ENCODE results near the gene PDE4B. TPM values are rescaled to one million over a fixed set of nuclear protein-coding genes. Genes with fewer than 3 reads are reported as not detected.

The PDE4B gene
- total and polyA plus RNA-seq, 9 of the 15 experiments (the other 6 are each of a cell fraction or from before 2014, with no cell fraction given): 0.09 TPM; not detected in 8

DNA sequence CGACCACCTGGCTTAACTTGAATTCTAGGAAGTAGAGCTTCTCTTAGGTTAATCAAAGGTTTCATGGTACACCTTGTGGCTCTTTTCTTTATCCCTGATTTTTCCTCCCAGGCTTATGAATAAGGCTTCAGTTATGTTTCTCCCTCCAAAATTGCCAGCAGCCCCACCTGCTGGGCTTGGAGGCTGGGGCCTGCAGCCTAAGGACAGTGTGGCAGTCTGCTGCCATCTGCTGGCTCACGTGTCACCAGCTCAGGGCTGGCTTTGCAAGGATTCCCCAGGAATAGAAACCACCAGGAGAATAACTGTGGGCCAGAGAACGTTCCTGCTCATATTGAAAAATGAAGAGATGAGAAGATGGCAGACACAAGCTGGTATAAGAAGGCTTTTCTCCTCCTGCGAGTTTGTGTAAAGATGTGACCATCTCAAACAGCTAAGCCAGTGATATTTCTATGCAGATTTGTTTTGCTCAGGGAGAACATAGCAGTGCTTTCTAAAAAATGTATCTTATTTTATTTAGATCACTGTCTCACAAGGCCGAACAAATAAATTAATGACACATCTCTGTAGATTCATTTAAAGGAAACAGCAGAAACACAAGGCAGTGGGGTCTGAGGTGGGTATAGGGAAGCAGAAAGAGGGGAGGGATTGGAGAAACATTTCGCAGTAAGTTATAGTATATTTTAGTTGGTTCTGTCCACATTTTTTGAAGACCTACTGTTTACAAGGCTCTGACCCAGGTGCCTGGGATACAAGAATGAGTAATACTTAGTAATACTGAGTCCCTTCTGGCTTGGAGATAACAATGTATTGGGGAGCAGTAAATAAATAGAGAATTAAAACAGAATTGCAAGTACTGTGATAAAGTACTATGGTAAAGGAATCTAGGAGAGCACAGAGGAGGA, 450.2 kb downstream of the PDE4B start:
- H4K20me1 ChIP-seq (replicated peaks; ENCODE audit: control insufficient read depth, insufficient read depth, low read length): no peaks in the 10 kb centered on the region
- H3K4me2 ChIP-seq (ENCODE audit: insufficient read depth, low read length): no peak overlapping the region
- no peaks in the 10 kb centered on the region for H3K4me1 ChIP-seq (replicated peaks in 1 of 2; ENCODE audit: control insufficient read depth in 2 of 2, insufficient read depth in 2 of 2, low read length in 2 of 2)
- no peak overlapping the region for H2AFZ ChIP-seq (ENCODE audit: low read depth, low read length)
- DNase-seq (ENCODE audit: extremely low read depth in 1 of 4, low spot score in 3 of 4) (peak; percentile 64 to 84 (median 70)), ATAC-seq (peak; percentile 100), FAIRE-seq (peak; percentile 95)
- 3% methylated on average over 5 of the region's 6 CpGs for WGBS (ENCODE audit: insufficient coverage, low coverage, missing lambda C conversion rate)
- ChIA-PET CTCF (ENCODE audit: low intra/inter-chr PET ratio) (interaction anchor here (0.5 to 3.4 kb wide), 10 partner anchors 9 to 1974 kb away, joined by 3 to 58 read pairs (median 4); no protein-coding TSS in a partner anchor), POLR2A (interaction anchor here (1.5 kb wide), 1 partner anchor 281 kb away, joined by 6 read pairs; no protein-coding TSS in a partner anchor)
- H3K4me3 ChIP-seq: no peak overlapping the region
- no peaks in the 10 kb centered on the region for H3K9me1 ChIP-seq (ENCODE audit: control insufficient read depth, insufficient read depth, low read length)
- H3K79me2 ChIP-seq (ENCODE audit: control insufficient read depth, insufficient read depth, low read length): no peaks in the 10 kb centered on the region
- intact Hi-C loops (cut with micrococcal nuclease) (loop anchor here (1.0 to 10.0 kb wide), 3 partner anchors 284 to 1178 kb away; no protein-coding TSS in a partner anchor), in situ Hi-C loops (cut with MboI) (loop anchor here (5.0 to 25.0 kb wide), 4 partner anchors 202 to 1181 kb away; no protein-coding TSS in a partner anchor)
- no TSS peak for BruUV-seq (replicated peaks)
- no peaks in the 10 kb centered on the region for H3K36me3 ChIP-seq (ENCODE audit: control insufficient read depth, insufficient read depth, low read length)
- H3K9ac ChIP-seq (ENCODE audit: insufficient read depth in 1 of 2, low read depth in 2 of 2, low read length in 2 of 2): no peak overlapping the region
- no peak overlapping the region for H3K27ac ChIP-seq (ENCODE audit: extremely low read depth, low read depth, low read length)
- H3K27me3 ChIP-seq (ENCODE audit: control insufficient read depth in 2 of 2, insufficient read depth in 2 of 2, low read length in 2 of 2): peaks cover 0 to 2% of the 10 kb centered on the region in 2 experiments; a peak in 1 of 5 replicates
- H3K9me3 ChIP-seq (replicated peaks; ENCODE audit: control insufficient read depth, insufficient read depth, low read depth, low read length): no peaks in the 10 kb centered on the region
- peak; percentile 93 to 98 for TF ChIP-seq RAD21 (CRISPR knock-in tag; conservative IDR thresholded peaks at IDR 0.05 in 1 of 2, IDR thresholded peaks at IDR 0.05 in 1 of 2)
- no peak for TF ChIP-seq PURB (CRISPR knock-in tag; IDR thresholded peaks at IDR 0.05; ENCODE audit: low read depth)
- TF ChIP-seq NFRKB (IDR thresholded peaks at IDR 0.05; ENCODE audit: low read depth): no peak
- no peak for TF ChIP-seq ZBTB8A (IDR thresholded peaks at IDR 0.05; ENCODE audit: partially characterized antibody)
- no peak for TF ChIP-seq CREB1 (IDR thresholded peaks at IDR 0.05)
- 0 out of 2 replicates have a peak, but pooled peaks have one; percentile 32 for TF ChIP-seq CREB1 (CRISPR knock-in tag; IDR thresholded peaks at IDR 0.05)
- no peak for TF ChIP-seq TAF1 (IDR thresholded peaks at IDR 0.05; ENCODE audit: control insufficient read depth, extremely low read depth, insufficient read depth, low read length, severe bottlenecking)
- TF ChIP-seq, protein P1, sequence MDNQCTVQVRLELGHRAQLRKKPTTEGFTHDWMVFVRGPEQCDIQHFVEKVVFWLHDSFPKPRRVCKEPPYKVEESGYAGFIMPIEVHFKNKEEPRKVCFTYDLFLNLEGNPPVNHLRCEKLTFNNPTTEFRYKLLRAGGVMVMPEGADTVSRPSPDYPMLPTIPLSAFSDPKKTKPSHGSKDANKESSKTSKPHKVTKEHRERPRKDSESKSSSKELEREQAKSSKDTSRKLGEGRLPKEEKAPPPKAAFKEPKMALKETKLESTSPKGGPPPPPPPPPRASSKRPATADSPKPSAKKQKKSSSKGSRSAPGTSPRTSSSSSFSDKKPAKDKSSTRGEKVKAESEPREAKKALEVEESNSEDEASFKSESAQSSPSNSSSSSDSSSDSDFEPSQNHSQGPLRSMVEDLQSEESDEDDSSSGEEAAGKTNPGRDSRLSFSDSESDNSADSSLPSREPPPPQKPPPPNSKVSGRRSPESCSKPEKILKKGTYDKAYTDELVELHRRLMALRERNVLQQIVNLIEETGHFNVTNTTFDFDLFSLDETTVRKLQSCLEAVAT (IDR thresholded peaks at IDR 0.05): 0 out of 4 replicates have a peak, but pooled peaks of 1 of the 2 experiments have one; percentile 30
- TF ChIP-seq RFX5 (IDR thresholded peaks at IDR 0.05; ENCODE audit: low read depth, low read length): no peak
- peak; percentile 91 for TF ChIP-seq REST (IDR thresholded peaks at IDR 0.05; ENCODE audit: borderline replicate concordance)
- no peak for TF ChIP-seq REST (CRISPR knock-in tag; IDR thresholded peaks at IDR 0.05; ENCODE audit: low read depth)
